GM19238 (cell line): ENCODE data around the gene CD74.
A peak's percentile ranks its signal among the peaks of the same experiment; 100 is the strongest.

ENCODE experiments used
- DNase-seq: peaks from one replicate; pipeline ENCODE4 v3.0.0; 2011; ENCODE audit warnings: low spot score; ENCODE audit not compliant: insufficient read length

The CD74 gene

GRCh38 chr5:150364004-150364403 lies 48.7 kb downstream of the CD74 start:
- DNase-seq: no peak

DNA sequence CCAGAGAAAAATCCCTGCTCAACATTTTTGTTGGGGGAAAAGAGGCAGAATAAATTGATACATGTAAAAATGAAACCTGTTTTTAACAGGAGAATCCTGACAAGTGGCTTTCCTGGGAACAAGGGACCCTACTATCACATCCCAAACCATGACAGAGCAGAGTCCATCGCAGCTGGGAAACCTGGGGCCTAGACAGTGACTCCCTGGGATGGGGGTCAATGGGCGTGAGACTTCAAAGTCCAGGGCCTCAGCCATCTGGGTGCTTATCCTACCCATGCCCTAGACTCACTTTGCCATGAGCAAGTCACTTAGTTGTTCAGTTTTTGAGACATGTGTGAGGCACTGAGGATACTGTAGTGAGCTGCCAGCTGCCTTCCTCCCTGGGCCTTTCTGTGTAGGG lies 49.5 kb downstream of the CD74 start:
- DNase-seq: no peak

GRCh38 chr5:150361301-150361700 lies 51.4 kb downstream of the CD74 start:
- no peak for DNase-seq

DNA sequence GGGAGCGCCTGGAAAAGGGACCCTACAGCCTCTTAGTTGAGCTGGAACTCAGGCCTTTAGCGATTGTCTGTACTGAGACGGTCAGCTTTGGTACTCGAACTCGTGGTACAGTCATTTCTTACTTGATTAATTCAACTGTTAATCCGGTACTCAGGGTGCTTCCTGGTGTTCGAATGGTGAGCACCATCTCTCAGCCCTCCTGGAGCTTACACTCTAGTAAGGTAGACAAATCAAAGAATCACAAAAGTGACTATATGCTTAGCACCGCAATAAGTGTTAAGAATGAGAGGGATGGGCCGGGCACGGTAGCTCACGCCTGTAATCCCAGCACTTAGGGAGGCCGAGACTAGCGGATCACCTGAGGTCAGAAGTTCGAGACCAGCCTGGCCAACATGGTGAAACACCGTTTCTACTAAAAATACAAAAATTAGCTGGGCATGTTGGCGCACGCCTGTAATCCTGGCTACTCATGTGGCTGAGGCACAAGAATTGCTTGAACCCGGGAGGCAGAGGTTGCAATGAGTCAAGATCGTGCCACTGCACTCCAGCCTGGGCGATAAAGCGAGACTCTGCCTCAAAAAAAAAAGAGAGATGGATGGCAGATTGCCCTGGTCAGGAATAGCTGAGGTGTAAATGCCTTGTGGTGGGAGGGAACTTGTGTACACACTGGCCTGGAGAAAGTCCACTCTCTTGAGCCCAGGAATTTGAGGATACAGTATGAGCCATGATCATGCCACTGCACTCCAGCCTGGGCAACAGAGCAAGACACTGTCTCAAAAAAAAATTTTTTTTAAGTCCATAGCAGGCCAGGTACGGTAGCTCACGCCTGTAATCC lies 54.2 kb downstream of the CD74 start:
- DNase-seq: no peak

DNA sequence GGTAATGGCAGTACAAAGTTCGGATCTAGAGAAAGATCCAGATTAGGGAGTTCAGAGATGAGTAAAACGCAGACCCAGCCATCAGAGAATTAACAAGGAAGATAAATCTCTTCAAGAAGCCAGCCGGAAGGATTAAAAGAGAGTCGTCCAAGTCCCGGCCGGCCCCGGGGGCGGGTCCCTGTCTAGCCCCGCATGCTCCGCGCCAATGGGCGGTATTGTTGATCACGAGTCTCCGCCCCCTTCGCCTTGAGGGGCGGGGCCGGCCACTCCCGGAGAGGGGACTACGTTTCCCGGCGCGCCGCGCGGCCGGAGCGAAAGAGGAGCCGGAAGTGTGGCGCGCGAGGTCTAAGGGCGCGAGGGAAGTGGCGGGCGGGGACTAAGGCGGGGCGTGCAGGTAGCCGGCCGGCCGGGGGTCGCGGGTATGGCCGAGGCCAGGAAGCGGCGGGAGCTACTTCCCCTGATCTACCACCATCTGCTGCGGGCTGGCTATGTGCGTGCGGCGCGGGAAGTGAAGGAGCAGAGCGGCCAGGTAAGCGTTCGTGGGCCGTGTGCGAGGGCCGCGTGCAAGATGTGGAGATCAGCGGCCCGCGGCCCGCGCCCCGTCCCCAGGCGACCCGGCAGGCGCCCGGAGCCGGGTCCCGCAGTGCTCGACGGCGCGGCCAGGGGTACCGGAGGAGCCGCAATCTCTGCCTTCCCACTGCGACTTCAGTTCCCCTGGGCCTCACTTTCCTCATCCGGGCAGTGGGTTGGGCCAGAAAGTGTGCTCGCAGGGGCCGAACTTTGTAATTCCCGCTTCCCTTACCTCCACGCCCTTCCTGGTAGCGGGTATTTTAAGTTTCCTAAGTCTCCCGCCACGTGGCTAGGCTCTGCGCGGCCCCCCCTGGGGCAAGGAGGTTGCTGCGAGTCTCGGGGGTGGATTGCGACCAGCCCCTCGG lies 55.1 kb downstream of the CD74 start, which contains the start of gene TCOF1:
Gene TCOF1 (plus strand): TSS at position 372 of the 935 bp plus-strand sequence. CDS start 50 bp downstream, at position 422.
- peak; percentile 89 for DNase-seq

- no peak for DNase-seq
These were observed 56.0 kb downstream of the CD74 start for GRCh38 chr5:150356575-150357294.

DNA sequence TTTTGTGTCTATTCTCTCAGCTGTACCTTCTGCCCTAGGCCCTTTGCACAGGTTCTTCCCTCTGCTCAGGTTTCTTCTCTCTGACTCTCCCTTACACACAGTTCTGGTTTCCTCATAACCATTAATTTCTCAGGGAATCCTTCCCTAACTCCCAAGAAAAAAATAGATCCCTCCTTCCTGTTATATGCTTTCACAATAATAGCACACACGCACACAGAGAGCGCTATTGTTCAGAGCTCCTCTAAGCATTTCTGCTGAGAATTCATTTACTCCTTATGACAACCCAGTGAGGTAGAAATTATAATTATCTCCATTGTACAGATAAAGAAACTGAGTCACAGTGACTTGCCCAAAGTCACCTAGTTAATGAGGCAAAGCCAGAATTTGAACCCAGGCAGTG lies 56.9 kb downstream of the CD74 start:
- no peak for DNase-seq

DNA sequence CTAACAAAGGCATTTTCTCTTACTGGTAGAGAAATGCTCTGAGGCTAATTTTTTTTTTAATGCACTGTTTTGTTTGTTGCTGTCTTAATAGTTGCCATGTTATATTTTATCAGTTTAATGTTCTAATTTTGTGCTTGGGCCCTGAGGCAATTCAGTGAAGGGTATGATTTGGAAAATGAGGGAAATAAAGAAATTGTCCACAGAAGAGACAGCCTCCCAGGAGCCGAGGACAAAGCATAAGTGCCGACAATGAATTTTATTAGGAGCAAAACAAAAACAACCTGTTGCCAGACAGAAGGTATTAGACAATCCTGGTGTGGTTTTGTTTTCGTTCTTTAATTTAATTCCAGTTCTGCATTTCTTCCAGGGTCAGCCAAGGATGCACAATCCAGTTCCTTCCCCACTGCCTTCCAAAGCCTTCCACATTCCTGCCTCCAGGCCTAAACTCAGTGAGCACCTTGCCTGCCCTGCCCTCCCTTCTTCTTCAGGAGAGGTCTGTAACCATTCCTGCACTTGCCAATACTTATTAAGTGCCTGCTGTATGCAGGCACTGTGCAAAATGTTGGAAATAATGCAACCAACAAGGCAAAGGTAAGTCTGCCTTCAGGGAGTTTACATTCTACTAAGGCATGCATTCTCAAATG lies 59.6 kb downstream of the CD74 start:
- no peak for DNase-seq

DNA sequence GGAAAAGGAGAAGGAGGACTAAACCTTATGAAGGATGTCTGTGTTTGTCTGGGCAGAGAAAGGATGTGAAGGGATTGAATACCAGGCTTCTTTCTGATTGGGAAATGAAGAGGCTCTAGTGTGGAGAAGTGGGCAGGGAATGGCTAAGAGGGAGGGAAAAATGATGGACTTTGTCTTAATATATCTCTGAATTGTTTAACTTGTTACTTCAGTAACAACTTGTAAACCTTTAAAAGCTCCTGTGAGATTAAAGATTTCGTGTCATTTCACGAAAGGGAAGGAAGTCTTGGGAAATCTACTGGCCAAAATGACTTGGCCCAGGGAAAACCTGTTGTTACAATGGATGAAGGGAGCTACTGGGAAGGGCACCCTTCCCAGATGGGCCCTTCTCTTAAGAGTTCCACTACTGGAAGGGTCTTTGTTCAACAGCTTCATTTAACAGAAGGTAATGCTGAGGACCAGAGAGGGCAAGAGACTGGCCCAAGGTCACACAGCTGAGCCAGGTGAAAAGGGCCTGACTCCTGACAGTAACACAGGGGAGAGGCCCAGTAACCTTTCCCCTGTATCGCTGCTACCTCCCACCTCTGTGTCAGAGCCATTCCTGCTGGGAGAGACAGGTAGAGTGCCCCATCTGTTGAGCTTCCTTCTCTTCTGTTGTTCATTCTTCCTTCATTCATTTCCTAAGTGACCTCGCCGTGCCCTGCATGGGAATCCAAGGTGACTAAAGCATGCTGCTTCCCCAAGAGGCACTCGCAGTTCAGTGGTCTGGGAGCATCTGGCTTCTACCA lies 60.3 kb downstream of the CD74 start:
- DNase-seq: no peak
